Liver (tissue), 9 donors: ENCODE data around the gene NCK2. TPM values are rescaled to one million over a fixed set of nuclear protein-coding genes. Genes with fewer than 3 reads are reported as not detected.

Experiments
- DNase-seq: peaks from one replicate; pipeline ENCODE4 v3.0.0-alpha.2; 2017; ENCODE audit warnings: low spot score
- H3K27ac ChIP-seq, 2 donors: one replicate each; pipeline ENCODE4 v1.7.0; 2013; ENCODE audit warnings: inconsistent platforms in 2 of 2, low read length in 2 of 2, control low read depth in 1 of 2, low read depth in 1 of 2, mild to moderate bottlenecking in 1 of 2
- H3K27me3 ChIP-seq, 4 donors: one replicate each; pipeline versions ENCODE4 v1.6.1 to v1.7.0; 2013; ENCODE audit warnings: low read length in 3 of 4, inconsistent platforms in 1 of 4, mild to moderate bottlenecking in 1 of 4, moderate library complexity in 1 of 4; ENCODE audit not compliant: control insufficient read depth in 4 of 4, insufficient read depth in 4 of 4
- H3K36me3 ChIP-seq, 4 donors: one replicate each; pipeline versions ENCODE4 v1.6.1 to v1.7.0; 2013; ENCODE audit warnings: low read length in 3 of 4, mild to moderate bottlenecking in 3 of 4, low read depth in 1 of 4, moderate library complexity in 1 of 4; ENCODE audit not compliant: control insufficient read depth in 4 of 4, insufficient read depth in 3 of 4
- H3K4me1 ChIP-seq, 4 donors: one replicate each; pipeline versions ENCODE4 v1.6.1 to v1.7.0; 2013; ENCODE audit warnings: low read length in 3 of 4, mild to moderate bottlenecking in 3 of 4, moderate library complexity in 1 of 4; ENCODE audit not compliant: control insufficient read depth in 4 of 4, insufficient read depth in 4 of 4
- H3K4me3 ChIP-seq, 3 donors: one replicate each; pipeline versions ENCODE4 v1.6.1 to v1.7.0; 2013; ENCODE audit warnings: low read length in 3 of 3, control low read depth in 1 of 3, low read depth in 1 of 3, mild to moderate bottlenecking in 1 of 3
- H3K9ac ChIP-seq, 2 donors: one replicate each; pipeline ENCODE4 v1.7.0; 2013; ENCODE audit warnings: low read length in 2 of 2, mild to moderate bottlenecking in 2 of 2, moderate library complexity in 2 of 2, control low read depth in 1 of 2, low read depth in 1 of 2
- H3K9me3 ChIP-seq, 4 donors: one replicate each; pipeline versions ENCODE4 v1.6.1 to v1.7.0; 2013; ENCODE audit warnings: low read length in 3 of 4; ENCODE audit not compliant: control insufficient read depth in 4 of 4
- EGR1 ChIP-seq, 2 donors: IDR thresholded peaks; 2 replicates each; pipeline ENCODE4 v1.6.1; 2016 to 2018; ENCODE audit warnings: antibody characterized with exemption in 2 of 2, low read depth in 2 of 2
- FOXA1 ChIP-seq: IDR thresholded peaks from 2 replicates; pipeline ENCODE4 v1.6.1; 2016; ENCODE audit warnings: antibody characterized with exemption
- FOXA2 ChIP-seq: IDR thresholded peaks from 2 replicates; pipeline ENCODE4 v1.6.1; 2016; ENCODE audit warnings: antibody characterized with exemption
- GABPA ChIP-seq, 2 donors: IDR thresholded peaks in 1 of 2; conservative IDR thresholded peaks in 1 of 2; 2 replicates each; pipeline ENCODE4 v1.6.1; 2016; ENCODE audit warnings: antibody characterized with exemption in 2 of 2, mild to moderate bottlenecking in 1 of 2, moderate library complexity in 1 of 2
- HNF4G ChIP-seq: IDR thresholded peaks from 2 replicates; pipeline ENCODE4 v1.6.1; 2016; ENCODE audit warnings: antibody characterized with exemption
- JUND ChIP-seq, 2 donors: IDR thresholded peaks; 2 replicates each; pipeline ENCODE4 v1.6.1; 2016; ENCODE audit warnings: antibody characterized with exemption in 2 of 2
- NR2F2 ChIP-seq: IDR thresholded peaks from 2 replicates; pipeline ENCODE4 v1.6.1; 2016; ENCODE audit warnings: antibody characterized with exemption
- RAD21 ChIP-seq, 2 donors: IDR thresholded peaks; 2 replicates each; pipeline ENCODE4 v1.6.1; 2016; ENCODE audit warnings: antibody characterized with exemption in 2 of 2, mild to moderate bottlenecking in 2 of 2
- REST ChIP-seq: IDR thresholded peaks from 2 replicates; pipeline ENCODE4 v1.6.1; 2016; ENCODE audit warnings: antibody characterized with exemption, mild to moderate bottlenecking
- RXRA ChIP-seq, 2 donors: IDR thresholded peaks; 2 replicates each; pipeline ENCODE4 v1.6.1; 2017 to 2018; ENCODE audit warnings: antibody characterized with exemption in 2 of 2, mild to moderate bottlenecking in 1 of 2
- SP1 ChIP-seq: IDR thresholded peaks from 2 replicates; pipeline ENCODE4 v1.6.1; 2018; ENCODE audit warnings: antibody characterized with exemption, mild to moderate bottlenecking
- TAF1 ChIP-seq: conservative IDR thresholded peaks from 2 replicates; pipeline ENCODE4 v1.6.1; 2016; ENCODE audit warnings: antibody characterized with exemption, mild to moderate bottlenecking
- YY1 ChIP-seq: IDR thresholded peaks from 2 replicates; pipeline ENCODE4 v1.6.1; 2016; ENCODE audit warnings: antibody characterized with exemption, mild to moderate bottlenecking
- WGBS: extraction: QIAGEN DNeasy Blood & Tissue Kit; methylation state at CpG from one replicate; pipeline ENCODE4 v1.1.7; 2013; 5-methylcytosine and 5-hydroxymethylcytosine counted together
- polyA plus RNA-seq, 2 donors: library from polyadenylated mRNA; stranded (reverse) in 1 of 2; unstranded in 1 of 2; fragments of 200-250 nt in 1 of 2; fragments of >200 nt in 1 of 2; fragmentation: Nextera tagmentation in 1 of 2; extraction: Ambion mirVana in 1 of 2; gene quantifications; one replicate each; pipeline versions ENCODE4 v1.2.1 to v1.2.3, GENCODE V29; 2013 to 2015
- total RNA-seq, 2 donors: library from RNA; depleted of rRNA; stranded (reverse); fragments of >200 nt; gene quantifications; one replicate each; pipeline ENCODE4 v1.2.3, GENCODE V29; 2014
- TF ChIP-seq, protein P1 (sequence below): IDR thresholded peaks from 2 replicates; pipeline ENCODE4 v1.6.1; 2016; ENCODE audit warnings: antibody characterized with exemption
- TF ChIP-seq, protein P2 (sequence below): IDR thresholded peaks from 2 replicates; pipeline ENCODE4 v1.6.1; 2016; ENCODE audit warnings: antibody characterized with exemption
- TF ChIP-seq, protein P3 (sequence below): fragments of 150-350 bp; IDR thresholded peaks from 2 replicates; pipeline ENCODE4 v1.5.1; 2017; ENCODE audit warnings: improper control_type of control experiment, low read depth, low read length; ENCODE audit not compliant: missing input control
- TF ChIP-seq, protein P4 (sequence below): IDR thresholded peaks from 2 replicates; pipeline ENCODE4 v1.6.1; 2016; ENCODE audit warnings: antibody characterized with exemption
- donor health status: healthy.
- donor health status: healthy.
- donor health status: healthy.
- donor health status: healthy.
- donor health status: healthy.

Gene NCK2
- total and polyA plus RNA-seq, 4 donors: 3.4 to 15.0 (median 10.7) TPM

- H3K9me3 ChIP-seq: no peaks in the 10 kb centered on the region
- no peak for TF ChIP-seq RAD21 (IDR thresholded peaks at IDR 0.05)
- TF ChIP-seq TAF1: no peak
- H3K27ac ChIP-seq: no peak overlapping the region
- WGBS: 89% methylated on average over 9 of the region's 9 CpGs
- H3K27me3 ChIP-seq: no peaks in the 10 kb centered on the region
- no peak for DNase-seq
- H3K9ac ChIP-seq: no peak overlapping the region
- H3K4me3 ChIP-seq: no peak overlapping the region
- peaks cover 0 to 6% (median 0%) of the 10 kb centered on the region in 4 donors for H3K4me1 ChIP-seq
- H3K36me3 ChIP-seq: no peaks in the 10 kb centered on the region
Measured at GRCh38 chr2:105777506-105778055, 32.9 kb downstream of the NCK2 start.

DNA sequence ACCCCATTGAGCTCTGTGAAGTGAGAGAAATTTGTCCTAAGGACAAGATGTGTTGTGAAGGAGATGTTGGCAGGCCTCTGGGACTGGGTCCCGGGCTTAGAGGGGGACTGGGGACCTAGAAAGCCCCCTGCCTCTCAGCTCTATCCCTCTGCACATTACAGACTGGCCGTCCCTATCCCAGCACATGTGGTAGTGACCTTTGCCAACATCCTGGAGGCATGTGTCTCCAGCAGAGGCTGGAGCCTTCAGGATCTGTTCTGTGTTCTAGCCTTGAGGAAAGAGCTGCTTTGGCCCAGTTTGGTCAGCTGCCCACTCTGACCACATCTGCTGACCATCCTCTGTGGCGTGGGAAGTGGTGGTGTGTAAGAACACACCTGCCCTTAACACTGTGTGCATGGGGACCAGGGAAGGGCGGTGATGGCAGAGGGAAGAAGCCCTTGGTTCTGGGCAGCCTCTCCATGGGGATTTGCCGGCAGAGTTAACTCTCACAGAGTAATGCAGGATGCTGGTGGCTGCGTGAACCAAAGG lies 33.4 kb downstream of the NCK2 start:
- WGBS: 90% methylated on average over 6 of the region's 6 CpGs
- Histone ChIP-seq H3K27me3 (no peaks in the 10 kb centered on the region), H3K27ac (no peak overlapping the region), H3K4me3 (no peak overlapping the region), H3K9ac (no peak overlapping the region), H3K4me1 (peaks cover 0 to 6% (median 0%) of the 10 kb centered on the region in 4 donors), H3K9me3 (no peaks in the 10 kb centered on the region), H3K36me3 (no peaks in the 10 kb centered on the region)
- TF ChIP-seq RXRA (IDR thresholded peaks at IDR 0.05): no peak
- TF ChIP-seq, protein P1, sequence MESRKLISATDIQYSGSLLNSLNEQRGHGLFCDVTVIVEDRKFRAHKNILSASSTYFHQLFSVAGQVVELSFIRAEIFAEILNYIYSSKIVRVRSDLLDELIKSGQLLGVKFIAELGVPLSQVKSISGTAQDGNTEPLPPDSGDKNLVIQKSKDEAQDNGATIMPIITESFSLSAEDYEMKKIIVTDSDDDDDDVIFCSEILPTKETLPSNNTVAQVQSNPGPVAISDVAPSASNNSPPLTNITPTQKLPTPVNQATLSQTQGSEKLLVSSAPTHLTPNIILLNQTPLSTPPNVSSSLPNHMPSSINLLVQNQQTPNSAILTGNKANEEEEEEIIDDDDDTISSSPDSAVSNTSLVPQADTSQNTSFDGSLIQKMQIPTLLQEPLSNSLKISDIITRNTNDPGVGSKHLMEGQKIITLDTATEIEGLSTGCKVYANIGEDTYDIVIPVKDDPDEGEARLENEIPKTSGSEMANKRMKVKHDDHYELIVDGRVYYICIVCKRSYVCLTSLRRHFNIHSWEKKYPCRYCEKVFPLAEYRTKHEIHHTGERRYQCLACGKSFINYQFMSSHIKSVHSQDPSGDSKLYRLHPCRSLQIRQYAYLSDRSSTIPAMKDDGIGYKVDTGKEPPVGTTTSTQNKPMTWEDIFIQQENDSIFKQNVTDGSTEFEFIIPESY: no peak
- no peak for TF ChIP-seq YY1
- no peak for TF ChIP-seq FOXA1
- TF ChIP-seq JUND (IDR thresholded peaks at IDR 0.05): no peak
- no peak for TF ChIP-seq SP1
- no peak for TF ChIP-seq REST
- TF ChIP-seq, protein P2, sequence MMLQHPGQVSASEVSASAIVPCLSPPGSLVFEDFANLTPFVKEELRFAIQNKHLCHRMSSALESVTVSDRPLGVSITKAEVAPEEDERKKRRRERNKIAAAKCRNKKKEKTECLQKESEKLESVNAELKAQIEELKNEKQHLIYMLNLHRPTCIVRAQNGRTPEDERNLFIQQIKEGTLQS: no peak
- no peak for TF ChIP-seq FOXA2
- TF ChIP-seq, protein P3, sequence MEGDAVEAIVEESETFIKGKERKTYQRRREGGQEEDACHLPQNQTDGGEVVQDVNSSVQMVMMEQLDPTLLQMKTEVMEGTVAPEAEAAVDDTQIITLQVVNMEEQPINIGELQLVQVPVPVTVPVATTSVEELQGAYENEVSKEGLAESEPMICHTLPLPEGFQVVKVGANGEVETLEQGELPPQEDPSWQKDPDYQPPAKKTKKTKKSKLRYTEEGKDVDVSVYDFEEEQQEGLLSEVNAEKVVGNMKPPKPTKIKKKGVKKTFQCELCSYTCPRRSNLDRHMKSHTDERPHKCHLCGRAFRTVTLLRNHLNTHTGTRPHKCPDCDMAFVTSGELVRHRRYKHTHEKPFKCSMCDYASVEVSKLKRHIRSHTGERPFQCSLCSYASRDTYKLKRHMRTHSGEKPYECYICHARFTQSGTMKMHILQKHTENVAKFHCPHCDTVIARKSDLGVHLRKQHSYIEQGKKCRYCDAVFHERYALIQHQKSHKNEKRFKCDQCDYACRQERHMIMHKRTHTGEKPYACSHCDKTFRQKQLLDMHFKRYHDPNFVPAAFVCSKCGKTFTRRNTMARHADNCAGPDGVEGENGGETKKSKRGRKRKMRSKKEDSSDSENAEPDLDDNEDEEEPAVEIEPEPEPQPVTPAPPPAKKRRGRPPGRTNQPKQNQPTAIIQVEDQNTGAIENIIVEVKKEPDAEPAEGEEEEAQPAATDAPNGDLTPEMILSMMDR: no peak
- no peak for TF ChIP-seq EGR1 (IDR thresholded peaks at IDR 0.05; ENCODE audit: low read depth in 2 of 2)
- TF ChIP-seq, protein P4, sequence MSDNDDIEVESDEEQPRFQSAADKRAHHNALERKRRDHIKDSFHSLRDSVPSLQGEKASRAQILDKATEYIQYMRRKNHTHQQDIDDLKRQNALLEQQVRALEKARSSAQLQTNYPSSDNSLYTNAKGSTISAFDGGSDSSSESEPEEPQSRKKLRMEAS: no peak
- no peak for TF ChIP-seq NR2F2
- TF ChIP-seq GABPA (IDR thresholded peaks at IDR 0.05 in 1 of 2, conservative IDR thresholded peaks at IDR 0.05 in 1 of 2): no peak
- TF ChIP-seq RAD21 (IDR thresholded peaks at IDR 0.05): no peak
- TF ChIP-seq HNF4G: no peak
- no peak for TF ChIP-seq TAF1
- no peak for DNase-seq
